SKM-1 (cell line): Measurements from ENCODE around the gene SOX9.

Source experiments
- DNase-seq: peaks from one replicate; lab custom pipeline; 2025; ENCODE audit not compliant: unreplicated experiment; lab: John Stamatoyannopoulos, UW

The SOX9 gene

GRCh38 chr17:72120642-72121163 lies at the start of gene SOX9:
SOX9 (plus strand) TSS chr17:72121020; CDS start chr17:72121392, 372 bp downstream.
- no peak for DNase-seq

DNA sequence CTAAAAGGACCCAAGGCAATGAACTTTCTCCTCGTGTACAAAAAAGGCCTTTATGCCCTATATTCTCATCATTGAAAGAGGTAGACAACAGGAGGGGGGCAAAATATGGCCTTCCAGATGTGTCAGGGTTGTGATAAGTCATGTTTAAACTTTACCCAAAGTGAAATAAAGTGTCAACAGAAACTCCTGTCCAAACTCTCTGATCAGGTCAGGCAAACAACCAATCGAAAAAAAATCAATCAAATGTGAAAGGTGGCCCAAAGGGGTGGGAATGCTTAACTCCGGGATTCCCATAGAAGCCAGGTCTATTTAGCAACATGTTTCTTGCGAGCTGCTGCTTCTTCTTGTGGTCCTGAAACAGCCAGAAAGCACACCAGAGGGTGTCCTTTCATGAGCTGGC lies 49.5 kb upstream of the SOX9 start:
- DNase-seq: no peak

GRCh38 chr17:72075995-72076677 lies 44.7 kb upstream of the SOX9 start:
- no peak for DNase-seq

GRCh38 chr17:72076678-72077030 lies 44.2 kb upstream of the SOX9 start:
- DNase-seq: no peak

- no peak for DNase-seq
These were observed 43.4 kb upstream of the SOX9 start for GRCh38 chr17:72077326-72077960.

- no peak for DNase-seq
These were observed 41.1 kb upstream of the SOX9 start for GRCh38 chr17:72079700-72080099.

DNA sequence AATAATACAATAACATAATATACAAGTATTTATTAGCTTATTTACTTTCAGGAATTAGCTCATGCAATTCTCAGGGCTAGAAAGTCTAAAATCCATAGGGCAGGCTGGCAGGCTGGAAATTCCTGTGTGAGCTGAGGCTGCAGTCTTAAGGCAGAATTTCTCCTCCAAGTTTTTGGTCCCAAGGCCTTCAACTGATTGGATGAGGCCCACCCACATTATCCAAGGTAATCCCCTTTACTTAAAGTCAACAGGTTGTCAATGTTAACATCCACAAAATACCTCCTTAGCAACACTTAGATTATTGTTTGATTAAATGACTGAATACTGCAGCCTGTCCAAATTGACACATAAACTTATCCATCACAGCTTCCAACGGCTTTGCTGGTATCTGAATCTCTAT lies 32.9 kb upstream of the SOX9 start:
- no peak for DNase-seq

DNA sequence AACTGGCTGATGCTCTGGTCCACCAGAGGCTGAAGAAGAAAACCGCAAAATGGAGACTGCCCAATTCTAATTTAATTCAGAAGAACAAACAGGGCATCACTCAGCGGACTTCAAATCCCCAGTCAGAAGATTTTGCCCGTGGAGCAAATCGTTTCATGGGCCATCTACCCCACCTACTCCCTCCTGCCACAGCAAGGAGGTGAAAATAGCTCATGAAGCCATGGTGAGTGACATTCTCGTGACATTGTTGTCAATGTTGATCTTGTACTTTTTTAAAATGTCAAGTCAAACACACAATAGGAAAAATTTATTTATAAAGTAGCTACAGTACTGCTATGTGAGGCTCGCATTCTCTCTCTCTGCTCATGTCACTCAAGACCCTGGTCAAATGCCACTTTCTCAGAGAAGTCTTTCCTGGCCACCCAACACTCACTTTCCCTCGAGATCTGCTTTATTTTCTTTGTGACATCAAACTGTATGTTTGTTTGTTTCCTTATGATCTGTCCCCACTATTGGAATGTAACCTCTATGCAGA lies 31.3 kb upstream of the SOX9 start:
- DNase-seq: no peak

DNA sequence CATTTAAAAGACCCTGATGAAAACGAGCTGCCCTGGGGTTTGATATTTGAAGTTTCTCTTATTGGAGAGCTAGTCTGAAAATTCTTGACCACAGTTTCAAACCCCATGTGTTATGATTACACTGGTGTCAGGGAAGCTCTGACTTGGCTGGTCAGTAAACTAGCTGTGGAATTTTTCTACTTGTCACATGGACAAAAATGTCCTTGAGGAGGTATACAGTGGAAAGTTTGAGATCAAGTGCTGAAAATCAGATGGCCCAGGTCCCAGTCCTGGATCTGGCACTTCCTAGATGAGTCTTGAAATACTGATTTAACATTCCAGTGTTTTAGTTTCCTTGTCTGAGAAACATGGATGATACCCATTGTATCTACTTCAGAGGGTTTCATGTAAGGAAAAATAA lies 30.7 kb upstream of the SOX9 start:
- DNase-seq: no peak

DNA sequence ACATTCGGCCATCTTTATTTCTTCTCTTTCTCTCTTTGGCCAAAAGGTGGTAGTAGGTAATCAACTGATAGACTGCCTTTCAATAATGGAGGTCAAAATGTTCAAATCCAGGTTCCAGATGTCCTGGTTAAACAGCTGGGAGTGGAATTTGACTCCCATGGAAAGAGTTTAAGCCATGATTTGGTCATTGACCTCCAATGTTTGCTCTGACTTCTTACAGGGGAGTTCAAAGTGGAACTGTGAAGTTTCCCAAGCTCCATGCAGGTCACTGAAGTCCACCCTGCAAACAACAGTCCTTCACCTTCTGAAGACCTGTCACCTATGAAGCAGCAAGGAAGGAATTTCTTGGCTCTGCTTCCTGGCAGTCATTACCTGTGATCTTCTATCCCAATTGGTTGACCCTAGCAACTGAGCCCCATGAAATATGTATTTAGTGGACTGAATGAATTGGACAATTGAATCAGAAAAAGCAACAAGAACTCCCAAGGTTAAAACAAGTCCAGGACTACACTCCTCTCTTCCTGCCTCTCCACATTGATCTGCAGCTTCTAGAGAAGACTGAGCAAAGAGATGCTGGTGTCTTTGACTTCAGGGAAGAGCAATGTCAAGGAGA lies 28.0 kb upstream of the SOX9 start:
- DNase-seq: no peak

- no peak for DNase-seq
These were observed 27.1 kb upstream of the SOX9 start for GRCh38 chr17:72093707-72094106.

DNA sequence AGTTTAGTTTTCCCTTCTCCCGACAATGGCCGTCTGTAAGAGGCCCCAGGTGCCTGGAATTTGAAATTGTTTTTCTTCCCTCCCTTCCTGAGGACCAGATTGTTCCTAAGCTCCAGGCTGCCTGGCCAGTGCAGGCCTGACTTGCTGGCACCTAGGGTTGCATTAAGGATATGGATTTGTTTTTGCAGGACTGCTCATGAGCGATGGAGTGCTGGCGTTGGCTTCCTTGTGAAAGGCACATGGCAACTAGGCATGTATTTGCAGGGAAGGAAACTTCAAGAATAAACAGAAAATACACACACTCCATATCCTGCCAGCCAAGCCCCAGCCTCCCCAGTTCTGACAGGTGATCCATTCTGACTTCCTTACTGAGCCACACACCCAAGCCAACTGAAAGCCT lies 25.5 kb upstream of the SOX9 start:
- DNase-seq: no peak

DNA sequence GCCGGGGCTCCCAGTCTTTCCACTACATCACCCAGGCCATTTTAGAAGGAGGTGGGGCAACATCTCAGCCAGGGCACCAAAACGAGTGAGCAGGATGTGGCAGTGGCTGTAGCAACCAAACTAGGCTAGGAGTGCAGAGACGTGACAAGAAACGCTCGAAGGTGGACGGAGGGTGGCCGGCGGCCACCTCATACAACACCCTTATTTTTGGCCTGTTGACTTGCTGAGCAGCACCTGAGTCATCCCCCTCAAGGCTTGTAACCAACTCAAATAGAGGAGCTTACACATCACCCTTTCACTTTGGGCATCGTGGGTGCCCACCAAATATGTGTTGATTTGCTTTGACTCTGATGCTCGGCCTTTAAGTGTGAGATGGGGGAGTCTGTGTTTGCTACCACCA lies 23.7 kb upstream of the SOX9 start:
- DNase-seq: no peak

- no peak for DNase-seq
These were observed 20.9 kb upstream of the SOX9 start for GRCh38 chr17:72099919-72100318.

GRCh38 chr17:72100470-72100869 lies 20.4 kb upstream of the SOX9 start:
- DNase-seq: no peak

- DNase-seq: no peak
These were observed 19.3 kb upstream of the SOX9 start for GRCh38 chr17:72101526-72101925.

DNA sequence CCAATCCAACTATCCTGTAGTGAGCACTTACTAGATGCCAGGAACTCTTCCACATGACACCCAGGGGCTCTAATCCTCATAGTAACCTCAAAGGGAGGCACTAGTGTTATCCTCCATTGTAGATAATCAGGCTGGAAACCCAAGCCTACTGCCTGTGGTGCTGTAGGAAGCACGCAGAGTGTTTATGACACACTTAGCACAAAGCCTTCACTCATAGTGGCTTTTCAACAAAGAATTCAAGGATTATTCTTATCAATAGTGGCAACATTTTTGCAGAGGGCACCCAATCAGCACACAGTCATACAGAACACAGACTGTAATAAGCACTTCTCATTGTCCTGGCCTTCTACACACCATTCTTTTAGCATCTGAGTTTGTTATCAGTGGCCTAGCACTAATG lies 18.5 kb upstream of the SOX9 start:
- no peak for DNase-seq

GRCh38 chr17:72104164-72104862 lies 16.5 kb upstream of the SOX9 start:
- DNase-seq: no peak

DNA sequence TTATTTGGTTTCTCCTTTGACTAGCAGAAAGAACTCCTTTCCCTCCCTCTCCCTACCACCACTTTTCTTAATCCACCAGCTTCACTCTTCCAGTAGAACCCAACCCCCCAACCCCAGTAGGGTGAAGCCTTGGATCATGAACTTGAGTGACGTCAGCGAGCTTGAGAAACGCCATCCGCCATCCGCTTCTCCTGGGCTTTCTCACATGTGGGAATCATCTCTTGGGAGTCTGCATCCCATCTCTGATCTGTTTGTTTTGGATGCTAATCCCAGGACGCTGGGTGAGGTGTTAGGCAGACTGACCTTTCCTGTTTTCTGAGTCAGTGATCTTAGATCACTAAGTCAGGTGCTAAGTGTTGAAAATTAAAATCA lies 16.0 kb upstream of the SOX9 start:
- DNase-seq: no peak

GRCh38 chr17:72107100-72107499 lies 13.7 kb upstream of the SOX9 start:
- no peak for DNase-seq

- no peak for DNase-seq
These were observed 10.4 kb upstream of the SOX9 start for GRCh38 chr17:72110231-72110941.
